GM18526 (cell line): ENCODE results near the gene GNPNAT1.

Source experiments
- POLR2A ChIP-seq: IDR thresholded peaks from 3 replicates; pipeline ENCODE4 v1.6.1; 2011; ENCODE audit not compliant: insufficient read length; ENCODE audit errors: extremely low read depth

GNPNAT1 gene

GRCh38 chr14:52741865-52742264 is 49.5 kb downstream of the GNPNAT1 start:
- TF ChIP-seq POLR2A = no peak

DNA sequence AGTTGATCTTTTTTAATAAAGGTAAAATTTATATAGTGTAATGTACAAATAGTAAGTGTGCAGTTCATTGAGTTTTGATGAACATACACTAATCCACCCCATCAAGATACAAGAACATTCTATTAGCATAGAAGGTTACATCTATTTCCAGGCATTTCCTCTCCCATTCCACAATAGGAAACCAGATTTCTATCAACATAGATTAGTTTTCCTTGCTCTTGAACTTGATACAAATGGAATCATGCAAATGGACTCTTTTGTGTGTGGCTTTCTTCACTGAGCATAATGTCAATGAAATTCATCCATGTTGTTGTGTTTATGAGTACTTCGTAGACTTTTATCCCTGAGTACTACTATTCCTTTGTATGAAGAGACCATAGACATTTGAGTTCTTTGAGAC is 50.7 kb downstream of the GNPNAT1 start:
- no peak for TF ChIP-seq POLR2A

DNA sequence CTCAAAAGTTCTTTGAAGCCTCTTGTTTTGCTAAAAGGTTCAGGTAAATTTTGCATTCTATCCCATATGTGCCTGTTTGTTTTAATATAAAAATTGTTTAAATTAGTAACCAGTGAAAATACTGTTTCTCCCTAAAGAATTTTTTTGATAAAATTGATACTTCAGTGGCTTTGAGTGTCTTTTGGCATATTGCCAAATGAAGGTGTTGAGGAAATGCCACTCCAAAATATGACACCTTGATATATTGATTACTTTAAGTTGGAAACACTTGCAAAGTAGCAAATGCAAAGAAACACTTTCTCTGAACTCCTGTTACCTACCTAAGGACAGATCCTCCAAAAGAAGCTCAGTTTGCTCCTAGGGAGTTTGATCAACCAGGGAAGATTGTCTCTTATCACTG is 53.0 kb downstream of the GNPNAT1 start:
- no peak for TF ChIP-seq POLR2A

- no peak for TF ChIP-seq POLR2A
These were observed 55.4 kb downstream of the GNPNAT1 start for GRCh38 chr14:52735921-52736489.

DNA sequence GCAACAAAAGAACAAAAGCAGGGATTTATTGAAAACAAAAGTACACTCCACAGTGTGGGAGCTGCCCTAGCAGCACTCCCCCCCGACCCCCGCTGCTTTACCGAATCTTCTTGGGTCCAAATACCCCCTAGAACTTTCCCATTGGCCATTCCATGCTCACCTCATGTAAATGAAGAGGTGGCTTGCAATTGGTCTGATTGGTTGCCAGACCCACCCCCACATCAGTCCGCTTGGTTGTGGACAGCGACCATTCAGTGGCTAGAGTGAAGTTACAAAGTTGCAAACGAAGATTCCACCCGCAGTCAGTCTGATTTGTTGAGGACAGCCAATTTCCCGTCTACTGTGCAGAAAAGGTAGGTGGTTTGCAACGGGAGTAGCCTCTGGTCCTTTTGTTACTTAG is 57.6 kb downstream of the GNPNAT1 start:
- TF ChIP-seq POLR2A = no peak

DNA sequence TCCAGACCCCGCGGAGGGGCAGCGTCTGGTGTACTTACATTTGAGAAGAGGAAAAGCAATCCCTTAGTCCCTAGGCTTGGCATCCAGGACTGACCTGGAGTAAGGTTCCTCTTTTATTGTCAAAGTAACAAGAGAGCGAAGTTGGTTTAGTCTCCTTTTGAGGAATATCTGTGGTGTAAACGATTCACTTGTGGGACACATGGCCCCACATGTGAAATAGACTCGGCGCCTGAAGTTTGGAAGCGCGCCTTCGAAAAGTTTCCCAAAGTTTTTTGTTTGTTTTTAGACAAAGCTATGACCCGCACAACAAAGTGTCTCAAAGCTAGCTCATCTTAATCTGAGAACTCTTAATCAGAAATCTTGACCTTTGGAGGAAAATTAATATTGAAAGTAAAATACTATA is 60.7 kb downstream of the GNPNAT1 start:
- no peak for TF ChIP-seq POLR2A

- peak; percentile 92 for TF ChIP-seq POLR2A
These were observed 61.3 kb downstream of the GNPNAT1 start, which contains the start of gene STYX for GRCh38 chr14:52729925-52730708. STYX (plus strand) TSS chr14:52730166; CDS start chr14:52730475, 309 bp downstream.

- TF ChIP-seq POLR2A = no peak
These were observed 61.9 kb downstream of the GNPNAT1 start for GRCh38 chr14:52729585-52729924.
